GM18951 (cell line): Measurements from ENCODE around the gene ZFAND6.
"Not testable (repeated sequence)": the region's sequence is repeated elsewhere in the genome, so short reads cannot be mapped to it uniquely, and the experiment has no call there.

ENCODE experiments used
- POLR2A ChIP-seq: IDR thresholded peaks from 4 replicates; pipeline ENCODE4 v1.6.1; 2011; ENCODE audit warnings: mild to moderate bottlenecking; ENCODE audit not compliant: insufficient read length, insufficient read depth; ENCODE audit errors: extremely low read depth
- in situ Hi-C: fragments of 300-500 bp; cut with MboI; formaldehyde crosslinking; loops from one replicate; pipeline ENCODE4 v1.12.0; 2022; ENCODE audit warnings: low sequenced_read_pairs, mixed read lengths, inconsistent platforms; ENCODE audit not compliant: unreplicated experiment

ZFAND6 gene

GRCh38 chr15:80095969-80096368 is 36.5 kb downstream of the ZFAND6 start:
- in situ Hi-C loops: no loop called here
- no peak for TF ChIP-seq POLR2A

GRCh38 chr15:80098341-80098740 is 38.9 kb downstream of the ZFAND6 start:
- in situ Hi-C loops: no loop called here
- no peak for TF ChIP-seq POLR2A

- in situ Hi-C loops: no loop called here
- TF ChIP-seq POLR2A: no peak
Observed at GRCh38 chr15:80099241-80099640, 39.8 kb downstream of the ZFAND6 start.

- in situ Hi-C loops: not testable (repeated sequence)
Observed at GRCh38 chr15:80099662-80100061, 40.2 kb downstream of the ZFAND6 start.

GRCh38 chr15:80100247-80100646 is 40.8 kb downstream of the ZFAND6 start:
- TF ChIP-seq POLR2A: no peak
- in situ Hi-C loops: no loop called here

GRCh38 chr15:80105193-80105592 is 45.7 kb downstream of the ZFAND6 start:
- TF ChIP-seq POLR2A: no peak
- in situ Hi-C loops: no loop called here

- in situ Hi-C loops: no loop called here
Observed at GRCh38 chr15:80105595-80105994, 46.1 kb downstream of the ZFAND6 start.

GRCh38 chr15:80106051-80106450 is 46.6 kb downstream of the ZFAND6 start:
- no peak for TF ChIP-seq POLR2A
- in situ Hi-C loops: no loop called here

More at GRCh38 chr15:80105595-80105994, 46.1 kb downstream of the ZFAND6 start:
- TF ChIP-seq POLR2A: no peak

GRCh38 chr15:80107204-80107603 is 47.7 kb downstream of the ZFAND6 start:
- in situ Hi-C loops: no loop called here
- no peak for TF ChIP-seq POLR2A

- in situ Hi-C loops: no loop called here
- TF ChIP-seq POLR2A: no peak
Observed at GRCh38 chr15:80107774-80108173, 48.3 kb downstream of the ZFAND6 start.

- in situ Hi-C loops: no loop called here
- TF ChIP-seq POLR2A: no peak
Observed at GRCh38 chr15:80109388-80109787, 49.9 kb downstream of the ZFAND6 start.

- in situ Hi-C loops: no loop called here
Observed at GRCh38 chr15:80110920-80111319, 51.4 kb downstream of the ZFAND6 start.

GRCh38 chr15:80114114-80114513 is 54.6 kb downstream of the ZFAND6 start:
- no peak for TF ChIP-seq POLR2A
- in situ Hi-C loops: no loop called here

More at GRCh38 chr15:80110920-80111319, 51.4 kb downstream of the ZFAND6 start:
- no peak for TF ChIP-seq POLR2A

- TF ChIP-seq POLR2A: no peak
- in situ Hi-C loops: no loop called here
Observed at GRCh38 chr15:80115021-80115420, 55.5 kb downstream of the ZFAND6 start.

GRCh38 chr15:80118956-80119355 is 59.5 kb downstream of the ZFAND6 start:
- in situ Hi-C loops: no loop called here
- no peak for TF ChIP-seq POLR2A
